IPS DF 19.7 (cell line): ENCODE results near the gene CDK5R2.
"Not testable (repeated sequence)": the region's sequence is repeated elsewhere in the genome, so short reads cannot be mapped to it uniquely, and the experiment has no call there.

Experiments used
- DNase-seq: peaks from one replicate; pipeline ENCODE4 v3.0.0-alpha.2; 2013; ENCODE audit warnings: low read depth, low spot score

The CDK5R2 gene

GRCh38 chr2:218959141-218959731 is at the start of gene CDK5R2:
TSS of gene CDK5R2 (plus strand) at chr2:218959666. CDS start at chr2:218959821, 155 bp downstream.
- no peak for DNase-seq

GRCh38 chr2:218910741-218911140 is 48.7 kb upstream of the CDK5R2 start:
- DNase-seq, result no peak

DNA sequence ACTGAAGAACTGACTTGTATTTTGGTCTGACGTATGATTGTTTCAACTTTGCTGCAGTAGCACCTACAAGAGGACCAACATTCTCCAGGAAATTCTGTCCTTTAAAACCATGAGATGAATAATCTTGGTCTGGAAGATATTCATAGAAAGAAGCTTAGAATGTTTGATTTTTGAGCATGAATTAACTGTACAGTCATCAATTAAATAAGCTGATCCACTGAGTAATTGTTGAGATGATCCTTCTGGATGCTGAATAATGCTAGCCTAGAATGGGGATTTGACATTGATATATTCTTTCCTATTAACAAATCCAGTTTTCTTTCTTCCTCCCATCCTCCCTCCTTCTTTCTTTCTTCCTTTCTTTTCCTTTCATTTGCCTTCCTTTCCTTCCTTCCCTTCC is 39.0 kb upstream of the CDK5R2 start:
- no peak for DNase-seq

DNA sequence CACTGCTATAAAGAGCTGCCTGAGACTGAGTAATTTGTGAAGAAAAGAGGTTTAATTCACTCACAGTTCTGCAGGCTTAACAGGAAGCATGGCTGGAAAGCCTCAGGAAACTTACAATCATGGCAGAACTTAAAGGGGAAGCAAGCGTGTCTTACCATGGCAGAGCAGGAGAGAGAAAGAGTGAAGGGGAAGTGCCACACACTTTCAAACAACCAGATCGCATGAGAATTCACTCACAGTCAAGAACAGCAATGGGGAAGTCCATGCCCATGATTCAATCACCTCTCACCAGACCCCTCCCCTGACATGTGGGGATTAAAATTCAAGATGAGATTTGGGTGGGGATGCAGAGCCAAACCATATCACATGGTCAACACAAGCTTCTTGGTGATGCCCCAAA is 34.7 kb upstream of the CDK5R2 start:
- DNase-seq, result no peak

DNA sequence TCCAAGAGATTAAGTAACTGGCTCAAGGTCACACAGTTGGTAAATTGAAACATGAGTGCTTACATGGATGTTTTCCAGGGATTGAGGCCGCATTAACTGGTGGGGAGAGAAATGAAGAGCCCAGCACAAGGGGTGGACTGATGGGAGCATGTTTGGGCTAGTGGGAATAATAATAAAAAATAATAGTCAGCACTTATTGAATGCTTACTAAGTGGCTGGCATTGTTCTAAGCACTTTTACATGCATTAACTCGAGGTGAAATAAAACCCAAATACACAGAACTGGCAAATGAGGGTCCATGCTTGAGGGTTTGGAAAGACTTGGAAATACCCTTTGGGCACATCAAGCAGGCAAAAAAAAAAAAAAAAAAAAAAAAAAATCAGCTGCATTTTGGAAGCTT is 34.0 kb upstream of the CDK5R2 start:
- no peak for DNase-seq

GRCh38 chr2:218927422-218927821 is 32.0 kb upstream of the CDK5R2 start:
- DNase-seq, result no peak

GRCh38 chr2:218927876-218928275 is 31.6 kb upstream of the CDK5R2 start:
- DNase-seq, result no peak

DNA sequence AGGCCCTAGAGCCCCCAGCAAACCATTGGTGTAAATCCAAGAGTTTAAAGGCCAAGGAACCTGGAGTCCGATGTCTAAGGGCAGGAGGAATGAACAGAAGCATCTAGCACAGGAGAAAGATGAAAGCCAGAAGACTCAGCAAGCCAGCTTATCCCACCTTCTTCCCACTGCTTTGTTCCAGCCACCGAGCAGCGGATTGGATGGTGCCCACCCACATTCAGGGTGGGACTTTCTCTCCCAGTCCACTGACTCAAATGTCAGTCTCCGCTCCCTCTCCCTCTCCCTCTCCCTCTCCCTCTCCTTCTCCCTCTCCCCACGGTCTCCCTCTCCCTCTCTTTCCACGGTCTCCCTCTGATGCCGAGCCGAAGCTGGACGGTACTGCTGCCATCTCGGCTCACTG is 29.0 kb upstream of the CDK5R2 start:
- not testable (repeated sequence) for DNase-seq

DNA sequence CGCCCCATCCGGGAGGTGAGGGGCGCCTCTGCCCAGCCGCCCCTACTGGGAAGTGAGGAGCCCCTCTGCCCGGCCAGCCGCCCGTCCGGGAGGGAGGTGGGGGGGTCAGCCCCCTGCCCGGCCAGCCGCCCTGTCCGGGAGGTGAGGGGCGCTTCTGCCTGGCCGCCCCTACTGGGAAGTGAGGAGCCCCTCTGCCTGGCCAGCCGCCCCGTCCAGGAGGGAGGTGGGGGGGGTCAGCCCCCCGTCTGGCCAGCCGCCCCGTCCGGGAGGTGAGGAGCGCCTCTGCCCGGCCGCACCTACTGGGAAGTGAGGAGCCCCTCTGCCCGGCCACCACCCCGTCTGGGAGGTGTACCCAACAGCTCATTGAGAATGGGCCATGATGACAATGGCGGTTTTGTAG is 27.7 kb upstream of the CDK5R2 start:
- DNase-seq, result not testable (repeated sequence)

DNA sequence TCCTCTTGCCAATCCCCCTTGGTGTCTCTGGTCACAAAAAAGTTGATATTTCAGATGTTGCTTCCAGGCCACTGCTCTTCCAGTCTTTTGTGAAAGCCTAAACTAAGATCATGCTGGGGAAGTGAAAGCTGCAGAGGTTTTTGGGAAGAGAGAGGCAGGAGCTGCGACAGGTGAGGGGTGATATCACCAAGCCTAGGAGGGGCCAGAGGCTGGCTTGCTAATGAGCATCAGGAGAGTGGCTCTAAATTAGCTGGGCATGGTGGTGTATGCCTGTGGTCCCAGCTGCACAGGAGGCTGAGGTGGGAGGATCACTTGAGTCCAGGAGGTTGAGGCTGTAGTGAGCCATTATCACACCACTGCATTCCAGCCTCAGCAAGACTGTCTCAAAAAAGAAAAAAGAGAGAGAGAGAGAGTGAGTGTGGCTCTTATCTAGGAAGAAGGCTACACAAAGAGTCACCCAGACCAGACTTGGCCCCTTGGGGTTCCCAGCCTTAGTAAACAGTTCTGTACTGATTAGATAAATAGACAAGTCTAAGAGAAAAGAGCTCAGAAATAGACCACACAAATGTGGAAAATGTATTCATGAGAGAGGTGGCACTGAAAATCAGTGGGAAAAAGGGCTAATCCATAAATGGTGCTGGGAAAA is 14.6 kb upstream of the CDK5R2 start:
- no peak for DNase-seq

- no peak for DNase-seq
Measured at GRCh38 chr2:218946621-218947020, 12.8 kb upstream of the CDK5R2 start.

GRCh38 chr2:218952160-218952559 is 7.3 kb upstream of the CDK5R2 start:
- DNase-seq, result no peak

DNA sequence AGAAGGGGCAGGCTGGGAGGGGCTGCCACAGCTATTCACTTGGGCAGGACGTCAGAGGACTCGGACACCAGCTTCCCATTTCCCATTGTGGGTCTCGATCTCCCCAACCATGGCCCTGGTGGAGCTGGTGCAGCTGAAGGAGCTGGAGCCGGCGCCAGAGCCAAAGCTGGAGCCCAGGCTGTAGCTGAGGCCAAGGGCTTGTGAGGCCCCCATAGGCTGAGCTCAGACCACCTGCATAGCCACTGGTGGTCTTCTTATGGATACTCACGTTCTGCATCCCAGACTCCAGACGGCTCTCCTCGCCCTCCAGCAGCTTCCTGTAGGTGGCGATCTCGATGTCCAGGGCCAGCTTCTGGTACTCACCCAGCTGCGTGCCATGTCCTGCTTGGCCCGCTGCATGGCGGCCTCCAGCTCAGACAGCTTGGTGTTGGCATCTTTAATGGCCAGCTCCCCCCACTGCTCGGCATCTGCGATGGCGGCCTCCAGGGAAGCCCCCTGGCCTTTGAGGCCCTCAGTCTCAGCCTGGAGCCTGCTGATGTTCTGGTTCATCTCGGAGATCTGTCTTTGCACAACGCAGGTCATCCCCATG is 6.0 kb upstream of the CDK5R2 start:
- DNase-seq, result no peak

GRCh38 chr2:218954541-218955300 is 4.7 kb upstream of the CDK5R2 start:
- DNase-seq, result no peak

DNA sequence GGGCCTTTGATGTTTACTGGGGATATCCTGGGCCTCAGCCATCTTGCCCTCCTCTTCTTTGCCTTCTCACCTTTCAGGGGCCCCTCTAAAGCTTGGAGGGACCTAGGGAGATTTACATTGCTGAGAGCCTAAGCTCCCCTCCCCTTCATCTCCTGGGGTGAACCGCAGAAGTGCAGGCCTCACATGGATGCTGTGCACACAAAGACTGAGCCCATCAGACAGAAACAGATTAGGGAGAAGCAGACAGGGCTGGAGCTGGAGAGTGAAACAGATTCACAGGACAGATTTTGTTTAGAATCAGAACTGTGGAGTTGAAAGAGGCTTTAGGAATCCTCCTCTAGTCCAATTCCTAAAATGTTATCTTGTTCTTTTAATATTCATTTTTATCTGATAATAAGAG is 3.4 kb upstream of the CDK5R2 start:
- DNase-seq, result no peak

DNA sequence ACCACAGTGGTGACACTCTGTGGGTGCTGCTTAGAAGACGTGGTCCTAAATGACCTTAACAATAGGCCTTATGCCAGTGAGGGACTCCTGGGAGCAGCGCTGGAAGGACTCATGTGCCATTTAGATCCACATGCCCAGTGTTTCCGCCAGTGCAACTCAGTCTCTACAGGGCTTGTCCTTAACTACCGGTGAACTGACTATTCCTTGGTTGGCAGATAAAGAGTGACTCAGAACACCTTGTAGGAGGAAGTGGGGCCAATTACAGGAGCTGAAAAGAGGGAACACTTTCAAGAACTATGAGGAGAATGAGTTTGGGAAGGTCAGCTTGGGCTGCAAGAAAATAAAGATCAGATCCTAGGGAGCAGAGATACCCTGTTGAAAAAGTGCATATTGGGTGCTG is 1.8 kb upstream of the CDK5R2 start:
- no peak for DNase-seq

DNA sequence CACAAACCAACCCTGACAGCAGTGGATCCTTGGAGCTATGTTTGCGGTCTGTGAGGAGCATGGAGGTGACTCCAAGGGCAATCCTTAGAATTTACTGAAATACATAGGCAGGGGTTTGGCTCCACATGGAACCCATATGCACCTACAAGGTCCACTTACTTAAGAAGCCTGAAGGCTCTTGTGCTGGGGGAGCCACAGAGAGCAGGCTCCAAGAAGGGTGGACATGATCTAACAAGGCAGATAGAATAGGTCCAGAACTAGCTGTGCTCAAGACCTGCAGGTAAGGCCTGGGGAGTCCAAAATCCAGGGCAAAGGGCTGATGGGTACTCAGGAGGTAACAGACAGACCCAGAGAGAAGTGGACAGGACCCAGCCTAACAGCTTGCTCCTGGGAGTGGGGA is 1.2 kb upstream of the CDK5R2 start:
- no peak for DNase-seq

DNA sequence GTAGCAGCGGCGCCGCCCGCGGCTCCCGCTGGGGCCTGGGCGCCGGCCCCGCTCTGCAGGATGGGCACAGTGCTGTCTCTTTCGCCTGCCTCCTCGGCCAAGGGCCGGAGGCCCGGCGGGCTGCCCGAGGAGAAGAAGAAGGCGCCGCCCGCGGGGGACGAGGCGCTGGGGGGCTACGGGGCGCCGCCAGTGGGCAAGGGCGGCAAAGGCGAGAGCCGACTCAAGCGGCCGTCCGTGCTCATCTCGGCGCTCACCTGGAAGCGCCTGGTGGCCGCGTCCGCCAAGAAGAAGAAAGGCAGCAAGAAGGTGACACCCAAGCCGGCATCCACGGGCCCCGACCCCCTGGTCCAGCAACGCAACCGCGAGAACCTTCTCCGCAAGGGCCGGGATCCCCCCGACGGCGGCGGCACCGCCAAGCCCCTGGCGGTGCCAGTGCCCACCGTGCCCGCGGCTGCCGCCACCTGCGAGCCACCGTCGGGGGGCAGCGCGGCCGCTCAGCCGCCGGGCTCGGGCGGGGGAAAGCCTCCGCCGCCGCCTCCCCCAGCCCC is 369 bp downstream of the CDK5R2 start:
- no peak for DNase-seq

DNA sequence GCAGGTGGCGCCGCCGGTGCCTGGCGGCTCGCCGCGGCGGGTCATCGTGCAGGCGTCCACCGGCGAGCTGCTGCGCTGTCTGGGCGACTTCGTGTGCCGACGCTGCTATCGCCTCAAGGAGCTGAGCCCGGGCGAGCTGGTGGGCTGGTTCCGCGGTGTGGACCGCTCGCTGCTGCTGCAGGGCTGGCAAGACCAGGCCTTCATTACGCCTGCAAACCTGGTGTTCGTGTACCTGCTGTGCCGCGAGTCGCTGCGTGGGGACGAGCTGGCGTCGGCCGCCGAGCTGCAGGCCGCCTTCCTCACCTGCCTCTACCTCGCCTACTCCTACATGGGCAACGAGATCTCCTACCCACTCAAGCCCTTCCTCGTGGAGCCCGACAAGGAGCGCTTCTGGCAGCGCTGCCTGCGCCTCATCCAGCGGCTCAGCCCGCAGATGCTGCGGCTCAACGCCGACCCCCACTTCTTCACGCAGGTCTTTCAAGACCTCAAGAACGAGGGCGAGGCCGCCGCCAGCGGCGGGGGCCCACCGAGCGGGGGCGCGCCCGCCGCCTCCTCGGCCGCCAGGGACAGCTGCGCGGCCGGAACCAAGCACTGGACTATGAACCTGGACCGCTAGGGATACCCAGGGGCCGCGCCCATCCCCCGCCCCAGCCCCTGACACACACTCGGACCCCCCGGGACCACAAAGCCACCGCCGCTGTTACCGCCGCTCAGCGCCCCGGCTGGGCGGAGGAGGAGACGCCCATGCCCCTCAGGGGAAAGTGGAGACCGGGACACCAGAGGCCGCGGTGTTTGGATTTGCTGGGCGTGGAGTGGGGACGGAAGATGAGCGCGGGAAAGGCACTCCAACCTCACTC is 1.1 kb downstream of the CDK5R2 start:
- no peak for DNase-seq

GRCh38 chr2:218961229-218961628 is 1.8 kb downstream of the CDK5R2 start:
- no peak for DNase-seq
